ENCODE data around the gene DSCAM.
"Not testable (repeated sequence)": the region's sequence is repeated elsewhere in the genome, so short reads cannot be mapped to it uniquely, and the experiment has no call there.

DSCAM gene

DNA sequence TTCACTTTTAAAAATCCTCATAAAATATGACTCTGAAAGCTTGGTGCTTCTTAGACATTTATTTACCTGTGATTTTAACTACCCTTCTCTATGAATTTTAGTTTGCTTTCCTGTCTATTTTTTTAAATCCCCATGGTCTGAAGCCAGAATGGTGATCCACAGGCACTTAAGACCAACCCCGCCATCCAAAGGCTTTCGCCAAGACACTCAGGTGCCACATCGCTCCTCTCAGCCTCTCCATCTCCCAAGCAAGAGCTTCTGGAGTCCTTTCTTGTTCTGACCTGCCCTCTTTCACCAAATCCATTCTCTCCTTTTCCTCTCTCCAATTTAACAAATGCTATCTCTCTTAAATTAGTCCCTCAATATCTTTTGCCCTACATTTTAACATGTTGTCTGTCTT lies 515.2 kb downstream of the DSCAM start:
- DNase-seq (ENCODE audit: low read depth, low spot score) = no peak
- no peak overlapping the region for H3K4me3 ChIP-seq (ENCODE audit: low read length)

DNA sequence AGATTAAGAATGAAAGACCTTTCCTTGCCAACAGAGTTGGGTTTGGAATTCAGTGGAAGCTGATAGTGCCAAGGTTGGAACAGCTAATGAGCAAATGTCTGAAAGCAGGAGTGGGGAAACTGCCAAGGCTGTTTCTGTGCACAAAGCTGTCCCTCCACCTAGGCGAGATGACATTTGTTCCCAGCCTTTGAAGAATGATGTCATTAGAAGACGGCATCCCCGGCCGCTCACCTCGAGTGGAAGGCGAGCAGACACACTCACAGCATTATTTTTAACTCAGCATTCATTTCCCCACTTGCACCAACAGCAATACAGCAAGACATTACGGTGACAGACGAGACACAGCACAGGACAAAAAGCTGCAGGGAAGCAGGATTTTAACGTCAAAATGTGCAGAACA lies 515.8 kb downstream of the DSCAM start:
- H3K4me3 ChIP-seq (ENCODE audit: low read length) = no peak overlapping the region
- DNase-seq (ENCODE audit: low read depth, low spot score) = no peak

DNA sequence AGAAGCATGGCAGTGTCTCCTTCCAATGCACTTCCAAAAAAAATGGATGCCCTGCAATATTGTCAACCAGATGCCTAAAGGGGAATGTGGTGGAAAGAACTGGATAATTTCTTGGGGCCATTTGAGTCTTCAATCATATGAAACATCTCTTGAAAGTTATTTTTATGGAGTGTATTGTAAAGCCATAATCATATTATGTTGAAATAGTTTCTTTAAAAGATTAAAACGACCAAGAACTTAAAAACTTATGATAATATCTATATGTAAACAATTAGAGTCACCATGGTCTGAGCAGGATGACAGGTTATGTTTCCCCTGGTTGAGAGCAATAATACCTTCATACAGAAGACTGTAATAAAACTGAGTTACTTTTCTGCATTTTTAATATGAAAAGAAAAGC lies 522.6 kb downstream of the DSCAM start:
- DNase-seq (ENCODE audit: low read depth, low spot score) = no peak
- H3K4me3 ChIP-seq (ENCODE audit: low read length) = no peak overlapping the region

DNA sequence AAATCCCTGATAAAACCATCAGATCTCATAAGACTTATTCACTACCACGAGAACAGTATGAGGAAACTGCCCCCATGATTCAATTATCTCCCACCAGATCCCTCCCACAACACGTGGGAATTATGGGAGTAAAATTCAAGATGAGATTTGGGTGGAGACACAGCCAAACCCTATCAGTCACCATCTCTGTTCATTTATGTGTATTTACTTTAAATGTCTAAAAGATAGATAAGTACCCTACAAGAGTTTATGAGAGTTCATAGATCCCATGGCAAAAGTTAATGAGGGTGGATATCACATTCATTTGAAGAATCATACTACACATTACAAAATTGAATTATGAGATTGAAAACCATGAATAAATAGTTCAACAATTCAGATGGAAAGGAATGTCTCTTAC lies 526.2 kb downstream of the DSCAM start:
- not testable (repeated sequence) for H3K4me3 ChIP-seq (ENCODE audit: low read length); DNase-seq (ENCODE audit: low read depth, low spot score)

DNA sequence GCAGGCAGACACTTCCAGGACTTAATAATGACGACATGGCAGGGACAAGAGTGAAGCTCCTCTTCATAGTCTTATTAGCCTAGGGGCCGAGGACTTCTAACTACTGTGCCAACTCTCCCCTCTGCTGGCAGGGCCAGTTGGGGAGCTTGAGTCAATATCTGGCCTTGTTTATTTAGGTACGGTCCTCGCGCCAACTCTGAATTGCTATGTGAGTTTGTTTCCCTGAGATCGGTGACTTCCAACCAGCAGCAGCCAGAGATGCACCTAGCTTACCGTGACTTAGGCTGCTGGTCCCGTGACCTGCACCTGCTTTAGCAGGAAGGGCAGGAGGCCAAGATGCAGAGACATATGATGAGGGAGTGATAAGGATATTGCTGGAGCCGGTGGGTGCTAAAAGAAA lies 528.6 kb downstream of the DSCAM start:
- DNase-seq (ENCODE audit: low read depth, low spot score) = no peak
- H3K4me3 ChIP-seq (ENCODE audit: low read length) = no peak overlapping the region

DNA sequence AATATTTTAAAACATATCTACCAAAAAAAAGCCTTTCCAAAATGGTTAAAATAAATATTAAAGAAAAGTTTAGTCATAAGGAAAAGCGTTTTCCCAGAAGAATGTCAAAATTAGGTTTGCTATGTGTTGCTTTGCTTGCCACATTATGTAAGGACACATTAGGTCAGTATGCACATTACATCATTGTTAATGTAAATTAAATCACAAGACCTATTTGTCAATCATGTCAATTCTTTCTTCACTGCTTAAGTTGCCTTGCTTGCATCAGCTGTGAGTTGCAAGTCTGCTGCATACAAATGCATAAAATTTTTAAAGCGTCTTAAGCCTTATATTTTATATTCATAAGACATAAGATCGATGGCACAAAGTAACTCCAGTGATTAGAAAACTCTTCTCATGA lies 530.9 kb downstream of the DSCAM start:
- DNase-seq (ENCODE audit: low read depth, low spot score) = no peak
- no peak overlapping the region for H3K4me3 ChIP-seq (ENCODE audit: low read length)

DNA sequence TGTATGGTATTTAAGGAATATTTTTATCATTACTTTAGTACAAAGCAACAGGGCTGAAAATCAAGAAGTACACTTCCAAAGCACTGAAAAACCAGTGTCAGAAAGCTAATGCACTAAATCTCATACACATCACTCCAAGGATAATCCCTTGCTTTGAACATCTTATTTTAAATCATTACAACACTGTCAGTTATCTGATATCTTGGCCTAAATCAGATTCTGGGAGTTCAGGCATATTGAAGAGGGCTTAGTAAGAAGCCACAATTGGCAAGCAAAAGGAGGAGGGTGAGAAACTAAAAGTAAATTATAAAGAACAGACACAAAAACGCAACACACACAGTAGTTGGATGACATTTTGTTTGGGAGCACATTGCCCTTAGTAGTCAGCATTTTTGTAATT lies 531.3 kb downstream of the DSCAM start:
- DNase-seq (ENCODE audit: low read depth, low spot score) = no peak
- no peak overlapping the region for H3K4me3 ChIP-seq (ENCODE audit: low read length)

DNA sequence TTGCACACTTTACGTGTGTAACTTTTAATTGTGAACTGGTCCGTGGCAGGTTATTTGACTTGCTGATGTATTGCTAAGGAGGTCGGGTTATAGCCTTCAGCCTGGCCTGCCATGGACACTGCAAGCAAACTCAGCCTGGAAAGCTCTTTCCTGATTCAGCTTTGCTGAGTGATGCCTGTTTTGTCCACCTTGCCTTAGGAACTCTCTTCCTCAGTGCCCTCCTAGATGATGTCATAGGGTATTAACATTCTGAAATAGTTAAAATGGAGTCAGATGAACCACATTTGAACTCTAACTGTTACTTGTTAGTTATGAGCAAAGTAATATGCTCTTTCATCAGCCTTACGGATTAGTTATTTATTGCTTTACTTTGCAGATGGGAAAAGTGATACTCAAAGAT lies 533.7 kb downstream of the DSCAM start:
- DNase-seq (ENCODE audit: low read depth, low spot score) = no peak
- no peak overlapping the region for H3K4me3 ChIP-seq (ENCODE audit: low read length)

DNA sequence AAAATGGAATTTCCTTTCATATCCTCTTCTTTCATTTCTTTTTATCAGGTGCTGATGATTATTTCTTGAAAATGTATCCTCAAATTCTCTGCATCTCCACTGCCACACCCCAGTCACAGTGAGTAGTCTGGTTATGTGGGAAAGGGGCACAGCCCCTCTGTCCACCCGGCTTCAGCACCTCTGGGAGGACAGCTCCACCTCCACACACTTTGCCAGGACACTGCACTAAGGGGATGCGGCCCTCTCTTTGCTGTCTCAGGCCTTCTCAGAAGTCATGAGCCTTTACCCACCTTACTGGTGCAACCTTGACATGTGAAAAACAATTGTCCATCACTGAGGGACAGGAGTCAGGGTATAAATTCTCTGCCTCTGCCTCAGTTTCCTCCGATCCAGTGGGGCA lies 546.7 kb downstream of the DSCAM start:
- DNase-seq (ENCODE audit: low read depth, low spot score) = no peak
- no peak overlapping the region for H3K4me3 ChIP-seq (ENCODE audit: low read length)

DNA sequence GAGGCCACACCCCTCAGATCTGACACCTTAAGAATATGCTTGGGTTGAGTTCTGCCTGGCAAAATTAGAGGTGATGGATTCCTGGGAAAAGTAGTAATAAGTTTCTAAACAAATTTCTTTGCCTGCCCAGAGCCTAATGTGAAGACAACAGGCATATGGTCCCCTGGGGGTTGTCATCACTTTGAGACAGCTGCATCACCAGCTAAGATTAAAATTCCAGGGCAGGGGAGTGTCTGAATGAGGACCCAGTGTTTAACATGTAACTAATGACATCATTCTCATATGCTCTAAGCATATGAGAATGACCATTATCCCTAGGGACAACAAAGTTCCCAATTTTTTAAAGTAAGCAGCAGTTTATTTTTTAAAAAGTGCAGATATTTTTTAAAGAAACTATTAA lies 547.5 kb downstream of the DSCAM start:
- H3K4me3 ChIP-seq (ENCODE audit: low read length) = no peak overlapping the region
- DNase-seq (ENCODE audit: low read depth, low spot score) = no peak

DNA sequence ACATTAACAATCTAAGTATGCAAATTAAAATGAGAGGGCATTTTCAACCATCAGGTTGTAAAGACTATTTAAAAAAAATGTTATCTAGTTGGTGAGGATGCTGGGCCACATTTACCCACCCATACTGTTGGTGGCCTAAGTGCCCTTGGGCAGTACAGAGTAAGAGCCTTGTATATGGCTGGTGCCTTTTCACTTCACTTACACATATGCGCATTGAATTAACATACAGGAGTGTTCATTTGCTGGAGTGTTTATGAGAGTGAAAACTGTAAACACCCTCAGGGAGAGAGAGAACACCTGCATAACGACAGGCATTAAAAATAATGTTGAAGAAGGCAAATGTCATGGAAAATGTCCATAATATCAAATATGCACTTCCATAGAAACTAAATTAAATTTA lies 552.6 kb downstream of the DSCAM start:
- no peak for DNase-seq (ENCODE audit: low read depth, low spot score)
- no peak overlapping the region for H3K4me3 ChIP-seq (ENCODE audit: low read length)

DNA sequence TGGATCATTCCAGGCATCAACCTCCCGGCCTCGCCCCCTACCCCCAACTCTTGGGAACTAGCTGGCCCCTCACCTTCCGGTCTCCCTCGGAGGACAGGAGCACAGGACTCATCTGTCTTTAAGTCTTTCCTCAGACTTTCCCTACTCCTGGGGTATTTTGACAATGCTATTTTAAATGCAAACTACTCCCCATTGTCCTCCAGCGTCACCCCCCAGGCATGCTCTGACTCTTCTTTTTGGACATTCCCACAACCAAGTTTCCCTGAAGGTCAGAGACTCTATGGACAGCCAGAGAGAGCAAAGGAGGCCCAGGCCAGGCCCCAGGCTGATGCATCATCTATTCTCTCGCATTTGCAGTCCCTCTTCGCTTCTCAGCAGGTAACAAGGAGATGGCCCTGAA lies 555.4 kb downstream of the DSCAM start:
- no peak overlapping the region for H3K4me3 ChIP-seq (ENCODE audit: low read length)
- no peak for DNase-seq (ENCODE audit: low read depth, low spot score)

DNA sequence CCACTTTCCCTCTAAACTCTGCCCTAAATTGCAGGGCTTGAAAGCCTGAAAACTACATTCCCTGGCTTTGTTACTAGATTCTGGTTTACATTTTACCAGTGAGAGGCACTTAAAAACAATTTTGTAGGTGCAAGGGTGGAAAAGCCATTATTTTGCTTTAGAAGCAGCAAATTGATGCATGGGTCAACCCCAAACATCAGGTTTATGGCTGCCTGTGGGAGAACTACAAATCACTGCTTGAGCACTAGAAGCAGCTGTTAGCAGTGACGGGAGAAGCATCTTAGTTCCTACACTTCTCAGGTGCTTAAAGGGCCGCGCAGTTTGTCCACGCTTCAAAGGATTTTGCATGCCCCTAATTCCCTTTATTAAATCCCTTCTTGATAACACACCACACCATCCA lies 562.5 kb downstream of the DSCAM start:
- DNase-seq (ENCODE audit: low read depth, low spot score) = no peak
- no peak overlapping the region for H3K4me3 ChIP-seq (ENCODE audit: low read length)

DNA sequence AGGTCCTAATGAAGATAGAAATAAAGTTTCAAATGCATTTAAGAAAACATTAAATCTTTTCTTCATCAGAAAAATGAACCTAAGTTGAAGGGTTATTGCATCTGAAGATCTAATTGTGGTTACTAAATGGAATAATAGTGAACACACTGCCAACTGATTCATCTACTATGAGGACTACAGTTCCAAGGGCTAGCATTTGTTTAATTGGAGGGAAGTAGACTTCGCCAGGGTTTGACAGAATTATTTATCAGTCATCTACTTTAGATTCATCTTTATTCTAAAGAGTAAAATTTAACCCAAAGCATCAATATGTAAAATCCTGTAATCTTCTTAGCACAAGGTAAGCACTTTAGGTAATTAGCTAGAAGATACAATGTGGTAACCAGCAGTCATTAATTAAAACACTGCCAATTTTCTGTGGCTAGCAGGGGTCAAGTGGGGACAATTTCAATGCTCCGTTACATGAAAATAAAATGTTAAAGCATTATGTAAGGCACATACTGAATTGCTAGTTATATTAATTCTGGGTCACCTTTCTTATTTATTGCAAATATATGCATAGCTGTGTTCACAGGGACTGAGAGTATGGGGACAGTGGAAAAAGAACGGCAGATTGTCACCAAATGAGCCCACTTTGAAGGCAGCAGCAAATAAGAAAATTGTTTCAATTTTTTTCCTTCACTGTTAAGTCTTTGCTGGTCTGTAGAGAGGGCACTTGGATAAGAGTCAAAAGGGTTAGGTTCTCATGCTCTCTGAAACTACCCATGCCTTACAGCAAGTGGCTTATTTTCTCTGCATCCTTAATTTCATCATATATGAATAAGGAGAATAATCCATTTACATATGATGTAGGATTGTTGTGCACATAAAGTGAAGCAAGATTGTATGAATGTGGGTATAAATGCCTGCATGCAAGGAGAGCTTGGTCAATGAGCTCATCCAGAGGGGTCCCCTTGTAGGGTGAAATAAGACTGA lies 563.8 kb downstream of the DSCAM start:
- no peak for DNase-seq (ENCODE audit: low read depth, low spot score)
- no peak overlapping the region for H3K4me3 ChIP-seq (ENCODE audit: low read length)

DNA sequence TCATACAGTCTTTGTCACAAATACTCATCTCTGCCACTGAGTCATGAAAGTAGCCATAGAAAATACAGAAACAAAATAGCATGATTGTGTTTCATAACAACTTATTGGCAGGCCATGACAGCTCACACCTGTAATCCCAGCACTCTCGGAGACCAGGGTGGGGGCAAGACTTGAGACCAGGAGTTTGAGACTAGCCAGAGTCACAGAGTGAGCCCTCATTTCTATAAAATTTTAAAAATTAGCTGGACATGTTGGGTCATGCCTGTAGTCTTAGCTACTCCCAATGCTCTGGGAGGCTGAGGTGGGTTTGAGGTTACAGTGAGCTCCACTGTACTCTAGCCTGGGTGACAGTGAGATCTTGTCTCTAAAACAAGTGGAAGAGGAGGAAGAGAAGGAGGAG lies 568.6 kb downstream of the DSCAM start:
- no peak for DNase-seq (ENCODE audit: low read depth, low spot score)
- H3K4me3 ChIP-seq (ENCODE audit: low read length) = no peak overlapping the region

DNA sequence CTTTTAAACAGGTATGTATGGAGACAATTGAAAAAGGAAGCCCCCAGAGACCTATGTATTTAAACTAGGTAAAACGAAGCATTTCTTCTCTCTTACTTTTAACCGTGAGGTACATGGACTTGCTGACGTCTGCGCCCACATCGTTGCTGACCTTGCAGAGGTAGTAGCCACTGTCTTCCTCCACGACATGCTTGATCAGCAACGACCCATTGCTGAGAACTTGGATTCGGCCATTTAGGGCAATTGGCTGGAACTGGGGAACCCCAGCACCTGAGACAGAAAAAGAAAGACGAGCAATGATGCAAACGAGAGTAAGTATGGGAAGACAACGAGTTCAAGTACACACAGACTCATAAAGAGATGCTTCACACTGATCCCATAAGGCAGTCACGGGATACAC lies 571.0 kb downstream of the DSCAM start:
- H3K4me3 ChIP-seq (ENCODE audit: low read length) = no peak overlapping the region
- DNase-seq (ENCODE audit: low read depth, low spot score) = no peak

DNA sequence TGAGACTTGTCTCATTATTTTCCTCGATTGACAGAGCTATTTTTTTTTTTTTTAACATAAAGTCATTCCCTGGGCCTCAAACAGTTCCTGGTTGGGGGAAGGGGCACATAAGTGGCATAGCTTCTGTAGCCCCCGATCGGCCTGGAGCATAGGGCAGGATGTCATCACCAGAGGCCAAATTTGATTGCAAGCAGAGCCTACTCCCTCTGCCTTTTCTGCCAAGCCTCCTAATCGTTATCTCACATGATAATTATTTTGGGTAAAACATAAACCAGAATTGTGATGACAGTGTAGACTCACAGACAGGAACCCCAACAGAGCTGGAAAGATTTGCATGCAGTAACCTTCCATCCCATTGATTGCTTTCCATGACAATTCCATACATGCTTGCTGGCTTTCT lies 574.9 kb downstream of the DSCAM start:
- DNase-seq (ENCODE audit: low read depth, low spot score) = no peak

DNA sequence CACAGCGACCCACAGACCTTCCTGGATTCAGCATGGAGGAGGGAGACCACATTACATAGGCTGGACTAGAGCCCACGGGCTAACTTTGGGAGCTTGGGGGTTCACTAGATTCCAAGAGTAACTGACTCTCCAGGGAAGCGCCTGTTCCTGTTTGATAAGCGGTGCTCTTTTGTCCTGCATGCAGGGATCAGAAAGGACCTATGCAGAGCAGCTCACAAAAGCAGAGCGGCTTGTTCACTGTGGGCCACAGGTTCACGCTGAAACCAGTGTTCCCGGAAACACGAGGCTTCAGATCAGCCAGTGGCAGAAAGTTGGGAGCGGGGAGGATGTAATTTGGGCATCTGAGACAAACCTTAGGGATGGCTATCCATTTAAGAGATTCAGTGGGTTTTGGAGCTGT lies 575.8 kb downstream of the DSCAM start:
- DNase-seq (ENCODE audit: low read depth, low spot score) = no peak
- H3K4me3 ChIP-seq (ENCODE audit: low read length) = no peak overlapping the region

More for the DNA sequence above, 574.9 kb downstream of the DSCAM start:
- no peak overlapping the region for H3K4me3 ChIP-seq (ENCODE audit: low read length)

DNA sequence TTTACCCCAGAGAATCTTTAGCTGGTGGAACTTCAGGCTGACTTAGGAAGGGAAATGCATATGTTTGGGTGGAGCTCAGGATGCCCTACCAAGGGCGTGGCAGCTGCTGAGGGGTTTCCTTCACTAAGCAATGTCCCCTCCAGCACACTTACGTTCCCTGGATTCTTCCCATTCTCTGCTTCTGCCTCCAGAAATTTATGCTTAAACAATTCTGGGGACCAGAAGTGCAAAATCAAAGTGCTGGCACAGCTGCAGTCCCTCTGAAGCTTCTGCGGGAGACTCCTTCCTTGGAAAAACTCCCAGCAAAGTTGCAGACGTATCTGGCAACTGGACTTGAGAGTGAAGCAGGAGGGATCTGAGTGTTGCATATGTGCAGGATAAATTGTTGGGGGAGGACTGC lies 576.9 kb downstream of the DSCAM start:
- DNase-seq (ENCODE audit: low read depth, low spot score) = no peak
- no peak overlapping the region for H3K4me3 ChIP-seq (ENCODE audit: low read length)

DNA sequence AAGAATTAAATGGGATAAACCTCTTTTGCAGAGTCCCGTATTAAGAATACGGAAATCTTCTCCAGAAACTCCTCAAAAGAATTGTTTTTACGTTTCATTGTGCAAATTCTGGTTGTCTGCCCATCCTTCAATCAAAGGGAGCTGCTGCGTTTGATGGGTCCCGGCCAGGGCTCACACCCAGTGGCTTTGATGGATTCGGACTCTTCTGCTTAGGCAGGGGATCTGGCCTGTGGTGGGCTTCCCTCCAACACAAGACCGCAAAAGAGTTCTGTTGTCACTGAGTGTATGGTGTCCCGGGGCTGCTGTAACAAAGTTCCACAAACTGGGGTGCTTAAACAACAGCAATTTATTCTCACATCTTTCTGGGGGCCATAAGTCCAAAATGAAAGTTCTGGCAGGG lies 577.7 kb downstream of the DSCAM start:
- H3K4me3 ChIP-seq (ENCODE audit: low read length) = no peak overlapping the region
- DNase-seq (ENCODE audit: low read depth, low spot score) = no peak

DNA sequence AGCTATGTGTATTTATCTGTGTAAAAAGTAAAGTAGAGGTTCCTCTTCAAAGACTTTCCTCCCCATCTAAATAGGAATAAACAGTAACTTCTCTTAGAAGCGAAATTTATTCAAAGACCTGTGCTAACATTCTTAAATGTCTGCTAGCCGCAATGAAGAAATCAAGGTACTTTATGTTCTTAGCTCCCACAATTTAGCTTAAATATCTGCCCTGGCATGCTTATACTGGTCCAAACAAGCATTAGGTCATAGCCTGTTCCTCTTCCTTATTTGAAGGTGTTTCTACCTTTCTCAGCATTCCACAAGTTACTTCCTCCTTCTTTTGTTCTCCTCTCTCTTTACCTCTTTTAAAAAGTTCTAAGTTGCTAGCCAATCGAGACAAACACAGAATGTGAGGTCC lies 588.5 kb downstream of the DSCAM start:
- H3K4me3 ChIP-seq (ENCODE audit: low read length); DNase-seq (ENCODE audit: low read depth, low spot score): not testable (repeated sequence)

Measured in Jurkat, Clone E6-1 (cell line).